ENCODE measurements around the gene DEFB129.

DEFB129 gene

GRCh38 chr20:266596-267562 lies 39.8 kb downstream of the DEFB129 start:
- Histone ChIP-seq H2AFZ (ENCODE audit: low read length) (peak overlapping the region; percentile 89), H3K9me2 (replicated peaks; ENCODE audit: insufficient read depth, low read length) (no peaks in the 10 kb centered on the region), H3K27me3 (replicated peaks; ENCODE audit: insufficient read depth, low read length) (no peaks in the 10 kb centered on the region), H3K9me3 (replicated peaks; ENCODE audit: insufficient read depth, low read length) (no peaks in the 10 kb centered on the region), H3K36me3 (replicated peaks; ENCODE audit: insufficient read depth, low read length) (no peaks in the 10 kb centered on the region), H3K9ac (ENCODE audit: low read length) (peak overlapping the region; percentile 54), H3K4me3 (ENCODE audit: low read length) (peak overlapping the region; percentile 61), H3K4me2 (ENCODE audit: low read depth, low read length) (peak overlapping the region; percentile 84), H3K4me1 (ENCODE audit: low read length) (no peaks in the 10 kb centered on the region), H3K79me2 (ENCODE audit: low read length) (no peaks in the 10 kb centered on the region), H3F3A (ENCODE audit: insufficient read depth, low read length) (no peaks in the 10 kb centered on the region), H4K20me1 (ENCODE audit: insufficient read depth, low read length) (no peaks in the 10 kb centered on the region), H3K27ac (ENCODE audit: low read length) (no peak overlapping the region)
- DNase-seq, result peak; percentile 88
- no peak for TF ChIP-seq EZH2 (optimal IDR thresholded peaks at IDR 0.05; ENCODE audit: low read depth, low read length)
- no peak for TF ChIP-seq EZH2phosphoT487 (IDR thresholded peaks at IDR 0.05; ENCODE audit: low read length)
- TF ChIP-seq, protein P1, sequence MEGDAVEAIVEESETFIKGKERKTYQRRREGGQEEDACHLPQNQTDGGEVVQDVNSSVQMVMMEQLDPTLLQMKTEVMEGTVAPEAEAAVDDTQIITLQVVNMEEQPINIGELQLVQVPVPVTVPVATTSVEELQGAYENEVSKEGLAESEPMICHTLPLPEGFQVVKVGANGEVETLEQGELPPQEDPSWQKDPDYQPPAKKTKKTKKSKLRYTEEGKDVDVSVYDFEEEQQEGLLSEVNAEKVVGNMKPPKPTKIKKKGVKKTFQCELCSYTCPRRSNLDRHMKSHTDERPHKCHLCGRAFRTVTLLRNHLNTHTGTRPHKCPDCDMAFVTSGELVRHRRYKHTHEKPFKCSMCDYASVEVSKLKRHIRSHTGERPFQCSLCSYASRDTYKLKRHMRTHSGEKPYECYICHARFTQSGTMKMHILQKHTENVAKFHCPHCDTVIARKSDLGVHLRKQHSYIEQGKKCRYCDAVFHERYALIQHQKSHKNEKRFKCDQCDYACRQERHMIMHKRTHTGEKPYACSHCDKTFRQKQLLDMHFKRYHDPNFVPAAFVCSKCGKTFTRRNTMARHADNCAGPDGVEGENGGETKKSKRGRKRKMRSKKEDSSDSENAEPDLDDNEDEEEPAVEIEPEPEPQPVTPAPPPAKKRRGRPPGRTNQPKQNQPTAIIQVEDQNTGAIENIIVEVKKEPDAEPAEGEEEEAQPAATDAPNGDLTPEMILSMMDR (IDR thresholded peaks at IDR 0.05; ENCODE audit: low read length), result peak; percentile 96

DNA sequence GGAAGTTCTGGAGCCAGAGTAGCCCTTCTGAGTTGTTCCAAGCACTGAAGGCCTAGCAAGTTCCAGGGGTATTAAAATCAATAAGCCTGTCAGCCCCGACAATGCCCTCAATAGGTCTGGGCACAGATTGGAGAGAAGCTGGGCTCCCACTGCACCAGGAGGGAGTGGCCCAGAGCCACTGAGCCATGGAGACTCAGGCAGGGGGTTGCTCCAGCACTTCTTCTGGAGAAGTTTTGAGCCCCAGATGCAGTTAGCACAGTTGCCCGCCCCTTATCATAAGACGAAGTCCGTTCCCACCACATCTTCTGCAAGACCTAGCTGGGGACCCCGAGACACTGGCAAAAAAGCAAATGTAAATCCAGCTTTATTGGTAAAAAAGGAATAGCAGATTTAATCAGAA lies 43.5 kb downstream of the DEFB129 start:
- no peak for DNase-seq
- TF ChIP-seq EZH2phosphoT487 (IDR thresholded peaks at IDR 0.05; ENCODE audit: low read length) (no peak), EZH2 (optimal IDR thresholded peaks at IDR 0.05; ENCODE audit: low read depth, low read length) (no peak)
- TF ChIP-seq, protein P1 (IDR thresholded peaks at IDR 0.05; ENCODE audit: low read length), result no peak
- no peak overlapping the region for H2AFZ ChIP-seq (ENCODE audit: low read length)
- H3K4me1 ChIP-seq (ENCODE audit: low read length), result no peaks in the 10 kb centered on the region
- no peak overlapping the region for H3K9ac ChIP-seq (ENCODE audit: low read length)
- no peaks in the 10 kb centered on the region for H3K79me2 ChIP-seq (ENCODE audit: low read length)
- H3K27me3 ChIP-seq (replicated peaks; ENCODE audit: insufficient read depth, low read length), result no peaks in the 10 kb centered on the region
- H3K9me2 ChIP-seq (replicated peaks; ENCODE audit: insufficient read depth, low read length), result no peaks in the 10 kb centered on the region
- H3F3A ChIP-seq (ENCODE audit: insufficient read depth, low read length), result no peaks in the 10 kb centered on the region
- H3K27ac ChIP-seq (ENCODE audit: low read length), result no peak overlapping the region
- no peak overlapping the region for H3K4me2 ChIP-seq (ENCODE audit: low read depth, low read length)
- no peaks in the 10 kb centered on the region for H4K20me1 ChIP-seq (ENCODE audit: insufficient read depth, low read length)
- no peaks in the 10 kb centered on the region for H3K9me3 ChIP-seq (replicated peaks; ENCODE audit: insufficient read depth, low read length)
- no peak overlapping the region for H3K4me3 ChIP-seq (ENCODE audit: low read length)
- no peaks in the 10 kb centered on the region for H3K36me3 ChIP-seq (replicated peaks; ENCODE audit: insufficient read depth, low read length)

DNA sequence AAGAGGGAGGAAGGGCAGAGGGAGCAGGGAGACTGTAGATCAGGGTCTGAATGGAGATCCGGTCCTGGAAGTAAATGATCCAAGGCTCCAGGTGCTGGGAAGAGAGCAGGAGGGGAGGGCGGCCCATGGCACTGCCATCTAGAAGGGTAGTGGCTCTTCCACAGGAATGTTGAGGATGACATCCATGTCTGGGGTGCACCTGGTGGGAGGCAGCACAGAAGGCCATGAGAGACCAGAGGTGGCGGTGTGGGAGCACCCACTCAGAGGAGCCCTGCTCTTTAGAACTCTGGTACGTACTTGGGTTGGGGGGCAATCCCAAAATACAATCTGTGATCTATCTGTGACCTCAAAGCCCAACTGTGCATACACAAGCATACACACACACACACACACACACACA lies 44.0 kb downstream of the DEFB129 start:
- Histone ChIP-seq H3K79me2 (ENCODE audit: low read length) (no peaks in the 10 kb centered on the region), H3K27ac (ENCODE audit: low read length) (no peak overlapping the region), H3K9ac (ENCODE audit: low read length) (no peak overlapping the region), H3K4me3 (ENCODE audit: low read length) (no peak overlapping the region), H4K20me1 (ENCODE audit: insufficient read depth, low read length) (no peaks in the 10 kb centered on the region), H3F3A (ENCODE audit: insufficient read depth, low read length) (no peaks in the 10 kb centered on the region), H3K4me2 (ENCODE audit: low read depth, low read length) (no peak overlapping the region), H3K9me3 (replicated peaks; ENCODE audit: insufficient read depth, low read length) (no peaks in the 10 kb centered on the region), H3K27me3 (replicated peaks; ENCODE audit: insufficient read depth, low read length) (no peaks in the 10 kb centered on the region), H3K4me1 (ENCODE audit: low read length) (no peaks in the 10 kb centered on the region), H2AFZ (ENCODE audit: low read length) (no peak overlapping the region), H3K36me3 (replicated peaks; ENCODE audit: insufficient read depth, low read length) (no peaks in the 10 kb centered on the region), H3K9me2 (replicated peaks; ENCODE audit: insufficient read depth, low read length) (no peaks in the 10 kb centered on the region)
- TF ChIP-seq EZH2 (optimal IDR thresholded peaks at IDR 0.05; ENCODE audit: low read depth, low read length), result no peak
- no peak for DNase-seq

DNA sequence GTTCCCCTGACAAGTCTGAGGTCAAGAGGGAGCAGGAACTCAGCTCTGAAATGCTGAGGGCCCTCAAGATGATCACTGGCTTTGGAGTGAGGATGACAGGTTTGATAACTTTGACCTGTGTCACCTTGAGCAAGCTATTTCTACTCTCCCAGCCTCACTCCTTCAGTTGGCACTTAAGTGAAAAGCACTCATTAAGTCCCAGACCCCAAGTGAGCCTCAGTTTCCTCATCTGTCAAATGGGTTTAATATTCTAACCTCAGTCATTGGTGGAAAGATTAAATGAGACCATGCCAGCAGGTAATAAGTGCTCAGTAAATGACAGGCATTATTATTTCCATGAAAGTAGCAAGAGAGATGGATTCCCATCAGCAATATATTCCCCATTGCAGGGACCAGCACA lies 44.5 kb downstream of the DEFB129 start:
- no peaks in the 10 kb centered on the region for H4K20me1 ChIP-seq (ENCODE audit: insufficient read depth, low read length)
- H3K9me2 ChIP-seq (replicated peaks; ENCODE audit: insufficient read depth, low read length), result no peaks in the 10 kb centered on the region
- H3F3A ChIP-seq (ENCODE audit: insufficient read depth, low read length), result no peaks in the 10 kb centered on the region
- TF ChIP-seq EZH2 (optimal IDR thresholded peaks at IDR 0.05; ENCODE audit: low read depth, low read length), result no peak
- TF ChIP-seq EZH2phosphoT487 (IDR thresholded peaks at IDR 0.05; ENCODE audit: low read length), result no peak
- TF ChIP-seq, protein P1 (IDR thresholded peaks at IDR 0.05; ENCODE audit: low read length), result no peak
- H3K36me3 ChIP-seq (replicated peaks; ENCODE audit: insufficient read depth, low read length), result no peaks in the 10 kb centered on the region
- no peaks in the 10 kb centered on the region for H3K9me3 ChIP-seq (replicated peaks; ENCODE audit: insufficient read depth, low read length)
- no peak overlapping the region for H2AFZ ChIP-seq (ENCODE audit: low read length)
- H3K27ac ChIP-seq (ENCODE audit: low read length), result no peak overlapping the region
- no peak overlapping the region for H3K4me3 ChIP-seq (ENCODE audit: low read length)
- no peaks in the 10 kb centered on the region for H3K27me3 ChIP-seq (replicated peaks; ENCODE audit: insufficient read depth, low read length)
- H3K79me2 ChIP-seq (ENCODE audit: low read length), result no peaks in the 10 kb centered on the region
- no peak for DNase-seq
- H3K4me1 ChIP-seq (ENCODE audit: low read length), result no peaks in the 10 kb centered on the region
- no peak overlapping the region for H3K9ac ChIP-seq (ENCODE audit: low read length)
- H3K4me2 ChIP-seq (ENCODE audit: low read depth, low read length), result no peak overlapping the region

All from MM.1S (cell line).